CD4-positive, alpha-beta T cell treated with Interleukin-4 for 4 hours (primary cell): ENCODE results near the gene SPATS2L.

Source experiments
- DNase-seq: peaks from one replicate; pipeline ENCODE4 v3.0.0-alpha.2; 2020

Gene SPATS2L

GRCh38 chr2:200419325-200419724 is 112.8 kb downstream of the SPATS2L start:
- DNase-seq = no peak

GRCh38 chr2:200421270-200421669 is 114.8 kb downstream of the SPATS2L start:
- DNase-seq = no peak

- DNase-seq = no peak
Measured at GRCh38 chr2:200422071-200422470, 115.6 kb downstream of the SPATS2L start.

- DNase-seq = no peak
Measured at GRCh38 chr2:200422532-200423261, 116.2 kb downstream of the SPATS2L start.

- no peak for DNase-seq
Measured at GRCh38 chr2:200423541-200423940, 117.0 kb downstream of the SPATS2L start.

- DNase-seq = no peak
Measured at GRCh38 chr2:200425026-200425821, 118.7 kb downstream of the SPATS2L start.

- no peak for DNase-seq
Measured at GRCh38 chr2:200426754-200427153, 120.3 kb downstream of the SPATS2L start.

GRCh38 chr2:200428961-200429665 is 122.6 kb downstream of the SPATS2L start:
- no peak for DNase-seq

GRCh38 chr2:200430017-200430416 is 123.5 kb downstream of the SPATS2L start:
- no peak for DNase-seq

GRCh38 chr2:200431996-200432705 is 125.7 kb downstream of the SPATS2L start:
- no peak for DNase-seq

GRCh38 chr2:200435379-200435778 is 128.9 kb downstream of the SPATS2L start:
- DNase-seq = no peak

GRCh38 chr2:200438251-200438650 is 131.8 kb downstream of the SPATS2L start:
- DNase-seq = no peak

- no peak for DNase-seq
Measured at GRCh38 chr2:200438846-200439245, 132.4 kb downstream of the SPATS2L start.

GRCh38 chr2:200439981-200440380 is 133.5 kb downstream of the SPATS2L start:
- DNase-seq = no peak

- no peak for DNase-seq
Measured at GRCh38 chr2:200442471-200442870, 136.0 kb downstream of the SPATS2L start.

GRCh38 chr2:200443376-200443775 is 136.9 kb downstream of the SPATS2L start:
- no peak for DNase-seq

GRCh38 chr2:200443916-200444315 is 137.4 kb downstream of the SPATS2L start:
- DNase-seq = no peak

- no peak for DNase-seq
Measured at GRCh38 chr2:200444530-200444929, 138.0 kb downstream of the SPATS2L start.

- no peak for DNase-seq
Measured at GRCh38 chr2:200445284-200445683, 138.8 kb downstream of the SPATS2L start.

GRCh38 chr2:200446612-200447011 is 140.1 kb downstream of the SPATS2L start:
- DNase-seq = no peak

GRCh38 chr2:200447139-200447855 is 140.8 kb downstream of the SPATS2L start:
- no peak for DNase-seq

- no peak for DNase-seq
Measured at GRCh38 chr2:200448455-200448854, 142.0 kb downstream of the SPATS2L start.
